Fibroblast of upper back skin (primary cell): ENCODE results near the gene ADAMTS13.
"Not testable (repeated sequence)": the region's sequence is repeated elsewhere in the genome, so short reads cannot be mapped to it uniquely, and the experiment has no call there.

Experiments used
- DNase-seq: peaks from one replicate; pipeline ENCODE4 v3.0.0-alpha.2; 2013

The ADAMTS13 gene

GRCh38 chr9:133421615-133422542, at the start of gene ADAMTS13:
Gene ADAMTS13 (plus strand): TSS chr9:133422367. CDS start chr9:133422444, 77 bp downstream.
- no peak for DNase-seq

- peak; percentile 51 for DNase-seq
Measured at GRCh38 chr9:133374612-133375115, 47.5 kb upstream of the ADAMTS13 start.

GRCh38 chr9:133375116-133375723, 46.9 kb upstream of the ADAMTS13 start:
- peak; percentile 44 for DNase-seq

GRCh38 chr9:133375724-133376654, 46.2 kb upstream of the ADAMTS13 start, which contains the start of the genes STKLD1 and SURF4:
Gene STKLD1 (plus strand): TSS chr9:133376366. CDS start chr9:133376474, 108 bp downstream.
Gene SURF4 (minus strand): TSS chr9:133376060. CDS start chr9:133375969, 91 bp downstream.
- peak; percentile 96 for DNase-seq

- not testable (repeated sequence) for DNase-seq
Measured at GRCh38 chr9:133377280-133377679, 44.9 kb upstream of the ADAMTS13 start.

GRCh38 chr9:133377721-133378216, 44.4 kb upstream of the ADAMTS13 start:
- peak; percentile 65 for DNase-seq

- DNase-seq, result no peak
Measured at GRCh38 chr9:133378408-133378962, 43.7 kb upstream of the ADAMTS13 start.

GRCh38 chr9:133379153-133380086, 42.7 kb upstream of the ADAMTS13 start:
- DNase-seq, result no peak

- DNase-seq, result no peak
Measured at GRCh38 chr9:133380734-133381133, 41.4 kb upstream of the ADAMTS13 start.

GRCh38 chr9:133382507-133383141, 39.5 kb upstream of the ADAMTS13 start:
- DNase-seq, result no peak

GRCh38 chr9:133383438-133383837, 38.7 kb upstream of the ADAMTS13 start:
- no peak for DNase-seq

- no peak for DNase-seq
Measured at GRCh38 chr9:133384736-133385321, 37.3 kb upstream of the ADAMTS13 start.

GRCh38 chr9:133385452-133385851, 36.7 kb upstream of the ADAMTS13 start:
- DNase-seq, result no peak

GRCh38 chr9:133386338-133386737, 35.8 kb upstream of the ADAMTS13 start:
- no peak for DNase-seq

GRCh38 chr9:133387680-133388079, 34.5 kb upstream of the ADAMTS13 start:
- no peak for DNase-seq

- DNase-seq, result no peak
Measured at GRCh38 chr9:133389025-133389557, 33.1 kb upstream of the ADAMTS13 start.

- no peak for DNase-seq
Measured at GRCh38 chr9:133389562-133389961, 32.6 kb upstream of the ADAMTS13 start.

- no peak for DNase-seq
Measured at GRCh38 chr9:133390713-133391112, 31.5 kb upstream of the ADAMTS13 start.

GRCh38 chr9:133391449-133391848, 30.7 kb upstream of the ADAMTS13 start:
- not testable (repeated sequence) for DNase-seq

- DNase-seq, result not testable (repeated sequence)
Measured at GRCh38 chr9:133392308-133392707, 29.9 kb upstream of the ADAMTS13 start.
